ENCODE data around the gene DDIT4L. TPM values are rescaled to one million over a fixed set of nuclear protein-coding genes. Genes with fewer than 3 reads are reported as not detected.

DDIT4L gene
- total and polyA plus RNA-seq, 4 donors: 0.08 to 0.21 (median 0.13) TPM

DNA sequence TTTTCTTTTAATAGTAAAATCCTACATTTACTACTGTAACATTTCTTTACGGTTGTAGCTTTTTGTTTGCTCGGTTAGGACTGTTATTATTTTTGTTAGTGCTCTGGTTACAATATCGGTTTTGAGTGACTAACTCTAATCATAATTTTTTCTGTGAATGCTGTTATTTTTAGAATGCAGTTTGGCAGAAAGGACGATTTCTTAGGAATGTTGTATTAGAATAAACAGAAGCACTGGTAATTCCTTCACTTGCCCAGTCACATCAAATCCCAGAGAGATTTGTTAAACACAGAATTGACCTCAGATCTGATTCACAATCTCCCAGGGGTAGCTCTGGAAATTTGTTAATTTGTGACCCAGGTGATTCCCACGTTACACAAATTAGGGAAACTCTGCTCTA is 21.7 kb downstream of the DDIT4L start:
- H3K9ac ChIP-seq (ENCODE audit: low read depth in 1 of 2, low read length in 2 of 2): no peak overlapping the region
- WGBS: 64% methylated on average over 5 of the region's 5 CpGs
- no peak overlapping the region for H3K4me3 ChIP-seq (ENCODE audit: low read depth in 1 of 3, low read length in 3 of 3)

DNA sequence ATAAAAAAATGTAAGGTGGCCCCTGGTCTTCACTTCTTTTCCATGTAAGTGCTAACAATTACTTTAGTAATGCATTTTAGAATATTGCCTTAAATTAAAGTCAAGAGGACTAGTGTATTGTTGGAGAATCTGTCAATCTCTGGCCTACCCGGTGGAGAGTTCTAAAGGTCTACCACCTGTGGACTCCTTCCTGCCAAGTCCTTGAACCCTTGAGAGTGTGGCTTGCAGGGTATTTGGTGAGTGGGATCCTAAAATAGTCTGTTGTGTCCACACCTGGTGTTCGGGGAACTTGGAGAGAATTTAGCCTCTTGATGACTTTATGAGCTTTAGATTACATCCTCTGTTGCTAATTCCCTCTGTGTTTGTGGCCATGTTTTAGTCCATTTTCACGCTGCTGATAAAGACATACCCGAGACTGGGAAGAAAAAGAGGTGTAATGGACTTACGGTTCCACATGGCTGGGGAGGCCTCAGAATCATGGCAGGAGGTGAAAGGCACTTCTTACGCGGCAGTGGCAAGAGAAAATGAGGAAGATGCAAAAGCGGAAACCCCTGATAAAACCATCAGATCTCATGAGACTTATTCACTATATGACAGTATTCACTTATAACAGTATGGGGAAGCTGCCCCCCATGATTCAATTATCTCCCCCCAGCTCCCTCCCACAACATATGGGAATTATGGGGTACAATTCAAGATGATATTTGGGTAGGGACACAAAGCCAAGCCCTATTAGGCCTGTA is 23.8 kb downstream of the DDIT4L start:
- Histone ChIP-seq H3K27ac (ENCODE audit: low read depth in 1 of 2, low read length in 2 of 2) (no peak overlapping the region), H3K27me3 (ENCODE audit: control insufficient read depth in 4 of 4, insufficient read depth in 4 of 4, low read length in 3 of 4) (no peaks in the 10 kb centered on the region), H3K4me3 (ENCODE audit: low read depth in 1 of 3, low read length in 3 of 3) (no peak overlapping the region), H3K36me3 (ENCODE audit: control insufficient read depth in 4 of 4, insufficient read depth in 3 of 4, low read depth in 1 of 4, low read length in 3 of 4) (no peaks in the 10 kb centered on the region), H3K9ac (ENCODE audit: low read depth in 1 of 2, low read length in 2 of 2) (no peak overlapping the region), H3K9me3 (ENCODE audit: control insufficient read depth in 4 of 4, low read length in 3 of 4) (peaks cover 0 to 7% (median 2%) of the 10 kb centered on the region in 4 donors), H3K4me1 (ENCODE audit: control insufficient read depth in 4 of 4, insufficient read depth in 4 of 4, low read length in 3 of 4) (peaks cover 0 to 2% (median 0%) of the 10 kb centered on the region in 4 donors)
- WGBS: 80% methylated on average over 8 of the region's 8 CpGs
- DNase-seq (ENCODE audit: low spot score): no peak
- TF ChIP-seq, protein P1, sequence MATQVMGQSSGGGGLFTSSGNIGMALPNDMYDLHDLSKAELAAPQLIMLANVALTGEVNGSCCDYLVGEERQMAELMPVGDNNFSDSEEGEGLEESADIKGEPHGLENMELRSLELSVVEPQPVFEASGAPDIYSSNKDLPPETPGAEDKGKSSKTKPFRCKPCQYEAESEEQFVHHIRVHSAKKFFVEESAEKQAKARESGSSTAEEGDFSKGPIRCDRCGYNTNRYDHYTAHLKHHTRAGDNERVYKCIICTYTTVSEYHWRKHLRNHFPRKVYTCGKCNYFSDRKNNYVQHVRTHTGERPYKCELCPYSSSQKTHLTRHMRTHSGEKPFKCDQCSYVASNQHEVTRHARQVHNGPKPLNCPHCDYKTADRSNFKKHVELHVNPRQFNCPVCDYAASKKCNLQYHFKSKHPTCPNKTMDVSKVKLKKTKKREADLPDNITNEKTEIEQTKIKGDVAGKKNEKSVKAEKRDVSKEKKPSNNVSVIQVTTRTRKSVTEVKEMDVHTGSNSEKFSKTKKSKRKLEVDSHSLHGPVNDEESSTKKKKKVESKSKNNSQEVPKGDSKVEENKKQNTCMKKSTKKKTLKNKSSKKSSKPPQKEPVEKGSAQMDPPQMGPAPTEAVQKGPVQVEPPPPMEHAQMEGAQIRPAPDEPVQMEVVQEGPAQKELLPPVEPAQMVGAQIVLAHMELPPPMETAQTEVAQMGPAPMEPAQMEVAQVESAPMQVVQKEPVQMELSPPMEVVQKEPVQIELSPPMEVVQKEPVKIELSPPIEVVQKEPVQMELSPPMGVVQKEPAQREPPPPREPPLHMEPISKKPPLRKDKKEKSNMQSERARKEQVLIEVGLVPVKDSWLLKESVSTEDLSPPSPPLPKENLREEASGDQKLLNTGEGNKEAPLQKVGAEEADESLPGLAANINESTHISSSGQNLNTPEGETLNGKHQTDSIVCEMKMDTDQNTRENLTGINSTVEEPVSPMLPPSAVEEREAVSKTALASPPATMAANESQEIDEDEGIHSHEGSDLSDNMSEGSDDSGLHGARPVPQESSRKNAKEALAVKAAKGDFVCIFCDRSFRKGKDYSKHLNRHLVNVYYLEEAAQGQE (IDR thresholded peaks at IDR 0.05): no peak
- no peak for TF ChIP-seq SP1 (IDR thresholded peaks at IDR 0.05)
- TF ChIP-seq RAD21 (IDR thresholded peaks at IDR 0.05): no peak
- no peak for TF ChIP-seq TAF1 (conservative IDR thresholded peaks at IDR 0.05)
- TF ChIP-seq JUND (IDR thresholded peaks at IDR 0.05): no peak
- no peak for TF ChIP-seq HNF4A (conservative IDR thresholded peaks at IDR 0.05)
- TF ChIP-seq, protein P2, sequence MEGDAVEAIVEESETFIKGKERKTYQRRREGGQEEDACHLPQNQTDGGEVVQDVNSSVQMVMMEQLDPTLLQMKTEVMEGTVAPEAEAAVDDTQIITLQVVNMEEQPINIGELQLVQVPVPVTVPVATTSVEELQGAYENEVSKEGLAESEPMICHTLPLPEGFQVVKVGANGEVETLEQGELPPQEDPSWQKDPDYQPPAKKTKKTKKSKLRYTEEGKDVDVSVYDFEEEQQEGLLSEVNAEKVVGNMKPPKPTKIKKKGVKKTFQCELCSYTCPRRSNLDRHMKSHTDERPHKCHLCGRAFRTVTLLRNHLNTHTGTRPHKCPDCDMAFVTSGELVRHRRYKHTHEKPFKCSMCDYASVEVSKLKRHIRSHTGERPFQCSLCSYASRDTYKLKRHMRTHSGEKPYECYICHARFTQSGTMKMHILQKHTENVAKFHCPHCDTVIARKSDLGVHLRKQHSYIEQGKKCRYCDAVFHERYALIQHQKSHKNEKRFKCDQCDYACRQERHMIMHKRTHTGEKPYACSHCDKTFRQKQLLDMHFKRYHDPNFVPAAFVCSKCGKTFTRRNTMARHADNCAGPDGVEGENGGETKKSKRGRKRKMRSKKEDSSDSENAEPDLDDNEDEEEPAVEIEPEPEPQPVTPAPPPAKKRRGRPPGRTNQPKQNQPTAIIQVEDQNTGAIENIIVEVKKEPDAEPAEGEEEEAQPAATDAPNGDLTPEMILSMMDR (IDR thresholded peaks at IDR 0.05; ENCODE audit: low read depth, low read length, missing input control): no peak
- TF ChIP-seq GABPA (IDR thresholded peaks at IDR 0.05 in 1 of 2, conservative IDR thresholded peaks at IDR 0.05 in 1 of 2): no peak
- TF ChIP-seq RXRA (IDR thresholded peaks at IDR 0.05): no peak
- no peak for TF ChIP-seq YY1 (IDR thresholded peaks at IDR 0.05)
- TF ChIP-seq, protein P3, sequence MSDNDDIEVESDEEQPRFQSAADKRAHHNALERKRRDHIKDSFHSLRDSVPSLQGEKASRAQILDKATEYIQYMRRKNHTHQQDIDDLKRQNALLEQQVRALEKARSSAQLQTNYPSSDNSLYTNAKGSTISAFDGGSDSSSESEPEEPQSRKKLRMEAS (IDR thresholded peaks at IDR 0.05): no peak
- TF ChIP-seq HNF4G (IDR thresholded peaks at IDR 0.05): no peak

More for the DNA sequence above, 21.7 kb downstream of the DDIT4L start:
- Histone ChIP-seq H3K9me3 (ENCODE audit: control insufficient read depth in 4 of 4, low read length in 3 of 4) (no peaks in the 10 kb centered on the region), H3K27ac (ENCODE audit: low read depth in 1 of 2, low read length in 2 of 2) (peak overlapping the region in 1 of 2 donors; percentile 20), H3K36me3 (ENCODE audit: control insufficient read depth in 4 of 4, insufficient read depth in 3 of 4, low read depth in 1 of 4, low read length in 3 of 4) (no peaks in the 10 kb centered on the region), H3K27me3 (ENCODE audit: control insufficient read depth in 4 of 4, insufficient read depth in 4 of 4, low read length in 3 of 4) (no peaks in the 10 kb centered on the region), H3K4me1 (ENCODE audit: control insufficient read depth in 4 of 4, insufficient read depth in 4 of 4, low read length in 3 of 4) (peaks cover 0 to 2% (median 0%) of the 10 kb centered on the region in 4 donors)
- peak; percentile 9 for TF ChIP-seq NR2F2 (IDR thresholded peaks at IDR 0.05)
- TF ChIP-seq, protein P1 (IDR thresholded peaks at IDR 0.05): no peak
- no peak for TF ChIP-seq JUND (IDR thresholded peaks at IDR 0.05)
- no peak for TF ChIP-seq FOXA1 (IDR thresholded peaks at IDR 0.05)
- no peak for TF ChIP-seq FOXA2 (IDR thresholded peaks at IDR 0.05)
- TF ChIP-seq, protein P2 (IDR thresholded peaks at IDR 0.05; ENCODE audit: low read depth, low read length, missing input control): no peak
- TF ChIP-seq, protein P3 (IDR thresholded peaks at IDR 0.05): no peak
- TF ChIP-seq YY1 (IDR thresholded peaks at IDR 0.05): no peak
- no peak for TF ChIP-seq SP1 (IDR thresholded peaks at IDR 0.05)
- DNase-seq (ENCODE audit: low spot score): no peak

All from liver (tissue), 9 donors.